NCI-H82 treated with DMSO at 0.1 percent for 48 hours (cell line): ENCODE results near the gene EEF1A1.
"Not testable (repeated sequence)": the region's sequence is repeated elsewhere in the genome, so short reads cannot be mapped to it uniquely, and the experiment has no call there.

Source experiments
- DNase-seq: peaks from one replicate; lab custom pipeline; 2025; ENCODE audit not compliant: unreplicated experiment; lab: John Stamatoyannopoulos, UW

The EEF1A1 gene

DNA sequence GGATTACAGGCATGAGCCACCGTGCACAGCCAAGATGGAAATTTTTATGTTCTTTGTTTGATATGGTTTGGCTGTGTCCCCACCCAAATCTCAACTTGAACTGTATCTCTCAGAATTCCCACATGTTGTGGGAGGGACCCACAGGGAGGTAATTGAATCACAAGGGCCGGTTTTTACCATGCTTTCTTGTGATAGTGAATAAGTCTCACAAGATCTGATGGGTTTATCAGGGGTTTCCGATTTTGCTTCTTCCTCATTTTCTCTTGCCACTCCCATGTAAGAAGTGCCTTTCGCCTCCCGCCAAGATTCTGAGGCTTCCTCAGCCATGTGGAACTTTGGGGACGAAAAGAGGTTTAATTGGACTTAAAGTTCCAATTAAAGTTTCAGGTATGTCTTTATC lies 14.6 kb downstream of the EEF1A1 start:
- DNase-seq: no peak

DNA sequence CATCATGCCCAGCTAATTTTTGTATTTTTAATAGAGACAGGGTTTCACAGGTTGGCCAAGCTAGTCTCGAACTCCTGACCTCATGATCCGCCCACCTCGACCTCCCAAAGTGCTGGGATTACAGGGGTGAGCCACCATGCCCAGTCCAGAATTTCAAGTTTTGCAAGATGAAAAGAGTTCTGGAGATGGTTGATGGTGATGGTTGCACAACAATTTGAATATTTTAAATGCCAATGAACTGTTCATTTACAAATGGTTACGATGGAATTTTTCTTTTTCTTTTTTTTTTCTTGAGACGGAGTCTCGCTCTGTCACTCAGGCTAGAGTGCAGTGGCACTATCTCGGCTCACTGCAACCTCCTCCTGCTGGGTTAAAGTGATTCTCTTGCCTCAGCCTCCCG lies 15.1 kb downstream of the EEF1A1 start:
- DNase-seq: not testable (repeated sequence)

DNA sequence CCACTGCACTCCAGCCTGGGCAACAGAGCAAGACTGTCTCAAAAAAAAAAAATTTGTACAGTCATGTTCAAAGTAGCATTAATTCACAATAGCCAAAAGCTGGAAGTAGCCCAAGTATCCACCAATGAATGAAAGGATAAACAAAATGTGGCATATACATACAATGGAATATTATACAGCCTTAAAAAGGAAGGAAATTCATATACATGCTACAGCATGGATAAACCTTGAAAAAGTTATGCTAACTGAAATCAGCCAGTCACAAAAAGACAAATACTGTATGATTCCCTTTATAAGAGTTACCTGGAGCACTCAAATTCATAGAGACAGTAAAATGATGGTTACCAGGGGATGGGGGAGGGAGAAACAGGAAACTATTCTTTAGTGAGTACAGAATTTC lies 15.7 kb downstream of the EEF1A1 start:
- no peak for DNase-seq

DNA sequence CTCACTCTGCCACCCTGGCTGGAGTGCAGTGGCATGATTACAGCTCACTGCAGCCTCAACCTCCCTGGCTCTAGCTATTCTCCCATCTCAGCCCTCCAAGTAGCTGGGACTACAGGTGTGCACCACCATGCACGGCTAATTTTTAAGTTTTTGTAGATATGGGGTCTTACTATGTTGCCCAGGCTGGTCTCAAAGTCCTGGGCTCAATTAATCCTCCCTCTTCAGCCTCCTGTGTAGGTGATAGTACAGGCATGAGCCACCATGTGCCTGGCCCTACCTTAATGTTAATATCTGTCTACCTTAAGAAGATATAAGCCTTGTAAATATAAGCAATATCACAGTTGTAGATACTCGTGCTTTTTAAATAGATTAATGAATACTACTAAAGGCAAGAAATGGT lies 16.7 kb downstream of the EEF1A1 start:
- DNase-seq: no peak

- no peak for DNase-seq
Measured at GRCh38 chr6:73503027-73503772, 17.6 kb downstream of the EEF1A1 start.

DNA sequence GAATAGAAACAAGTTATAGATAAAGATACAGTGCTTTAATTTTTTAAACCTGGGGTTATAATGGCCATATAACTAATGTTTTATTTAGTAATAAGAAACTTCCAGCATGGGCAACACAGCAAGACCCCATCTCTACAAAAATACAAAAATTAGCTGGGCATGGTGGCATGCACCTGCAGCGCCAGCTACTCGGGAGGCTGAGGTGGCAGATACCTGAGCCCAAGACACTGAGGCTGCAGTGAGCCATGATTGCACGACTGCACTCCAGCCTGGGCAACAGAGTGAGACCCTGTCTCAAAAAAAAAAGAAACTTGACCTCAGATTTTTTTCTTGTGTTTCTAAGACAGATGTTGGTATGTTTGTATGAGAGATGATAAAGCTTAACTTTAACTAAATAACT lies 22.9 kb downstream of the EEF1A1 start:
- no peak for DNase-seq

GRCh38 chr6:73491377-73491776 lies 29.5 kb downstream of the EEF1A1 start:
- no peak for DNase-seq

DNA sequence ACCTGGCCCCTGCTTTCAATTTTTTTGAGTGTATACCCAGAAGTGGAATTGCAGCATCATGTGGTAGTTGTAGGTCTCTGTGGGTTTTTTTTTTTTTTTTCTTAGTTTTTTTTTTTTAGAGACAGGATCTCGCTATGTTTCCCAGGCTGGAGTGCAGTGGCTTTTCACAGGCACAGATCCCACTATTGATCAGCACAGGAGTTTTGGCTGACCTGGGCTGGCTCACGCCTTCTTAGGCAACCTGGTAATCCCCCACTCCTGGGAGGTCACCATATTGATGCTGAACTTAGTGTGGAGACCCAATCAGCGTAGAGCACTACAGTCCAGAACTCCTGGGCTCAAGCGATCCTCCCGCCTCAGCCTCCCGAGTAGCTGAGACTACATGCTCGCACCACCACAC lies 33.4 kb downstream of the EEF1A1 start:
- no peak for DNase-seq

- no peak for DNase-seq
Measured at GRCh38 chr6:73484438-73484837, 36.4 kb downstream of the EEF1A1 start.

DNA sequence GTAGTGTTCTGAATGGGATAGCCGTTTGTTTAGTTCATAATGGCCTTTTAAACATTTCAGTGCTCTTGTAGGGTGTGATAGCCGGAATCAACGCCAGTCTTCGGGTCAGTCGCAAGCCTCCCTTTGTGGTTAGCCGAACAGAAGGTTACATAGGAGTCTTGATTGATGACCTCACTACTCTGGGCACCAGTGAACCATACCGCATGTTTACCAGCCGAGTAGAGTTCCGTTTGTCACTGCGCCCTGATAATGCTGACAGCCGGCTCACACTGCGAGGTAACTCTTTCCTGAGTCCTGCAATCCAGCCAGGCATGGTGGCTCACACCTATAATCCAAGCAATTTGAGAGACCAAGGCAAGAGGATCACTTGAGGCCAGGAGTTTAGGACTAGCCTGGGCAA lies 38.9 kb downstream of the EEF1A1 start:
- DNase-seq: no peak

GRCh38 chr6:73477407-73477806 lies 43.4 kb downstream of the EEF1A1 start:
- DNase-seq: no peak

GRCh38 chr6:73476723-73477122 lies 44.1 kb downstream of the EEF1A1 start:
- DNase-seq: no peak

DNA sequence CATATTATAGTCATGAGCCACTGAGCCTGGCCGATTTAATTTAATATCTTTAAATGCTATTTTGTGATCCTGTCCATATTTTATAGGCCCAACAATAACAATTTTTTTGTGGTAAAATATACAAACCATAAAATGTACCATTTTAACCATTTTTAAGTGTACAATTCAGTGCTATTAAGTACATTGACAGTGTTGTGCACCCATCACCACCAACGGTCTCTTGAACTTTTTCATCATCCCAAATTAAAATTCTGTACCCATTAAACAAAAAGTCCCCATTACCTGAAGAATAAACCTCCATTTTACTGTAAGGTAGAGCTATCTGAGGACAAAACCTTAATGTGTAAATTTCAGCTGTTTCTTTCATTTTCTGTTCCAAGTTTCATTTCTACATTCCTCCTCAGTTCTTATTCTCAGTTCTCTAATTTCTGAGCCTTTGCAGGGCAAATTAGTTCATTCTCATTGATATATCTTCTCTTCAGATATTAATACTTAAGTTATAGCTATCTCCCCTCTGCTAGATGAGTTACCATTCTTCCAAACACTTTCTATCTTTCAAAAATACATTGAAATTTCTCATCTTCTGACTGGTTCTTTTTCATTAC lies 49.0 kb downstream of the EEF1A1 start:
- DNase-seq: no peak
